ENCODE data around the gene DTNB.

GRCh38 chr2:25339211-25339674, 334.1 kb downstream of the DTNB start:
- TF ChIP-seq CTCF (IDR thresholded peaks at IDR 0.05), result no peak
- no peak for TF ChIP-seq EP300 (IDR thresholded peaks at IDR 0.05)
- no peak for TF ChIP-seq POLR2A (IDR thresholded peaks at IDR 0.05)

All from ovary (tissue), 3 donors.